GM18858 (cell line): Measurements from ENCODE around the gene IL21R.

Source experiments
- ATAC-seq: cut with Tn5 transposase; IDR thresholded peaks from one replicate; pipeline ENCODE4 v1.9.1; 2021; ENCODE audit not compliant: unreplicated experiment

IL21R gene

GRCh38 chr16:27462846-27463682 lies 61.1 kb downstream of the IL21R start:
- ATAC-seq, result no peak

- no peak for ATAC-seq
Observed at GRCh38 chr16:27463741-27464591, 62.0 kb downstream of the IL21R start.

- no peak for ATAC-seq
Observed at GRCh38 chr16:27464626-27465482, 62.9 kb downstream of the IL21R start.

- ATAC-seq, result no peak
Observed at GRCh38 chr16:27465483-27465879, 63.5 kb downstream of the IL21R start.

- no peak for ATAC-seq
Observed at GRCh38 chr16:27468941-27469531, 67.1 kb downstream of the IL21R start.

- no peak for ATAC-seq
Observed at GRCh38 chr16:27470567-27471431, 68.8 kb downstream of the IL21R start.

GRCh38 chr16:27471661-27472060 lies 69.7 kb downstream of the IL21R start:
- ATAC-seq, result no peak

- ATAC-seq, result no peak
Observed at GRCh38 chr16:27472091-27473020, 70.4 kb downstream of the IL21R start.

GRCh38 chr16:27473101-27473900 lies 71.3 kb downstream of the IL21R start:
- ATAC-seq, result no peak

GRCh38 chr16:27474041-27474440 lies 72.1 kb downstream of the IL21R start:
- no peak for ATAC-seq

- no peak for ATAC-seq
Observed at GRCh38 chr16:27474921-27475320, 72.9 kb downstream of the IL21R start.

- no peak for ATAC-seq
Observed at GRCh38 chr16:27475561-27475960, 73.6 kb downstream of the IL21R start.

GRCh38 chr16:27476240-27476639 lies 74.3 kb downstream of the IL21R start:
- ATAC-seq, result no peak

- no peak for ATAC-seq
Observed at GRCh38 chr16:27480761-27481160, 78.8 kb downstream of the IL21R start.

GRCh38 chr16:27481282-27481934 lies 79.4 kb downstream of the IL21R start:
- no peak for ATAC-seq

- no peak for ATAC-seq
Observed at GRCh38 chr16:27482397-27483087, 80.6 kb downstream of the IL21R start.

- no peak for ATAC-seq
Observed at GRCh38 chr16:27483088-27483437, 81.1 kb downstream of the IL21R start.
